Activated CD4-positive, alpha-beta memory T cell treated with anti-CD3 and anti-CD28 coated beads for 36 hours (primary cell): Measurements from ENCODE around the gene IGIP. TPM values are rescaled to one million over a fixed set of nuclear protein-coding genes. Genes with fewer than 3 reads are reported as not detected.

Source experiments
- CTCF ChIA-PET: fragments of 350-600 bp; sonication (Branson Sonifier 250); formaldehyde crosslinking; loops from one replicate; lab custom pipeline; 2021; ENCODE audit warnings: antibody characterized with exemption, inconsistent platforms; lab: Charles Lee
- POLR2A ChIA-PET: fragments of 350-600 bp; sonication (Branson Sonifier 250); formaldehyde crosslinking; loops from one replicate; lab custom pipeline; 2021; ENCODE audit warnings: antibody characterized with exemption; lab: Charles Lee
- DNase-seq: peaks from one replicate; pipeline ENCODE4 v3.0.0-alpha.2; 2020
- H3K27ac Mint-ChIP-seq: one replicate; pipeline ENCODE4 v1.8.0; 2021; ENCODE audit warnings: mixed read lengths
- H3K27me3 Mint-ChIP-seq: one replicate; pipeline ENCODE4 v1.8.0; 2021; ENCODE audit warnings: mixed read lengths
- H3K36me3 Mint-ChIP-seq: one replicate; pipeline ENCODE4 v1.8.0; 2021; ENCODE audit warnings: mixed read lengths
- H3K4me1 Mint-ChIP-seq: one replicate; pipeline ENCODE4 v1.8.0; 2021; ENCODE audit warnings: low read depth, mixed read lengths
- H3K4me3 Mint-ChIP-seq: one replicate; pipeline ENCODE4 v1.8.0; 2021; ENCODE audit warnings: mild to moderate bottlenecking, mixed read lengths
- H3K9me3 Mint-ChIP-seq: one replicate; pipeline ENCODE4 v1.8.0; 2021; ENCODE audit warnings: mixed read lengths
- intact Hi-C: fragments of 100-400 bp; cut with micrococcal nuclease; formaldehyde crosslinking; loops from one replicate; pipeline ENCODE4 v1.15.1; 2023
- total RNA-seq, 2 experiments: library from RNA; stranded (reverse); gene quantifications; one replicate each; pipeline ENCODE4 v1.2.3, GENCODE V29; 2021

Gene IGIP
- total RNA-seq, 2 experiments from 2014 or later = 2.2 to 2.3 TPM

DNA sequence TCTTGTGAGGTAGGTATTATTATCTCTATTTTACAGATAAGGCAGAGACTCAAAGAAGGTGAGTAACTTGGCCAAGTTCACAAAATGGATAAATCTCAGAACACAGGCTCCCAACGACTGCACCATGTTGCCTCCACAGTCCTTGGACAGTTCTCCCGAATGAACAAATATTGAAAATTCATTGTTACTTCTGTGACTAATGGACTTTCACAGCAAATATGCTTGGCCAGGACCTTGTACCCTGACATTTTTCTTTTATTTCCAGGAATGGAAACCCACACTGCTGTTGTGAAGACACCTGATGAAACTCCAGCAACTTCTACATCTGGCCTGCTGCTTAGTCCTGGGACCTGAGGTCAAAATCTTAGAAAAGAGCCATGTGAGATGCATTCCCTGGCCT is 46.7 kb downstream of the IGIP start:
- Mint-ChIP-seq H3K27ac (no peak overlapping the region), H3K9me3 (no peaks in the 10 kb centered on the region), H3K36me3 (no peaks in the 10 kb centered on the region), H3K27me3 (peaks cover 3% of the 10 kb centered on the region), H3K4me1 (peaks cover 12% of the 10 kb centered on the region), H3K4me3 (no peak overlapping the region)
- intact Hi-C loops = loop anchor here (10.0 kb wide), 1 partner anchor 1628 kb away; the partner anchor contains the start of gene ETF1
- CTCF ChIA-PET = no interaction called here
- POLR2A ChIA-PET = no interaction called here
- no peak for DNase-seq

- Mint-ChIP-seq H3K36me3 (no peaks in the 10 kb centered on the region), H3K27ac (no peak overlapping the region), H3K9me3 (no peaks in the 10 kb centered on the region), H3K27me3 (peaks cover 3% of the 10 kb centered on the region), H3K4me1 (peaks cover 12% of the 10 kb centered on the region), H3K4me3 (peak overlapping the region; percentile 51)
- no peak for DNase-seq
- CTCF ChIA-PET = interaction anchor here (0.9 kb wide), 1 partner anchor 73 kb away, joined by 3 read pairs; no protein-coding TSS in a partner anchor
- intact Hi-C loops = loop anchor here (10.0 kb wide), 1 partner anchor 1629 kb away; the partner anchor contains the start of gene ETF1
- POLR2A ChIA-PET = no interaction called here
Measured at GRCh38 chr5:140174014-140174413, 48.3 kb downstream of the IGIP start.

- POLR2A ChIA-PET = interaction anchor here (0.6 to 1.1 kb wide), 2 partner anchors 19 to 102 kb away, joined by 3 to 4 read pairs; no protein-coding TSS in a partner anchor
- H3K4me1 Mint-ChIP-seq = peaks cover 12% of the 10 kb centered on the region
- no peaks in the 10 kb centered on the region for H3K9me3 Mint-ChIP-seq
- CTCF ChIA-PET = interaction anchor here (0.6 to 1.1 kb wide), 3 partner anchors 73 to 177 kb away, joined by 3 to 6 read pairs (median 3); no protein-coding TSS in a partner anchor
- intact Hi-C loops = loop anchor here (1.0 to 10.0 kb wide), 6 partner anchors 17 to 1630 kb away; partner anchors contain the start of genes ETF1 and PFDN1
- peak; percentile 97 for DNase-seq
- no peaks in the 10 kb centered on the region for H3K36me3 Mint-ChIP-seq
- peak within 1 kb of the TSS; percentile 64 for H3K27ac Mint-ChIP-seq
- peaks cover 3% of the 10 kb centered on the region for H3K27me3 Mint-ChIP-seq
- peak within 1 kb of the TSS; percentile 92 for H3K4me3 Mint-ChIP-seq
Measured at GRCh38 chr5:140174465-140175366, 49.0 kb downstream of the IGIP start, which contains the start of gene CYSTM1. Gene CYSTM1, plus strand, starts transcription at chr5:140175188. Its CDS starts 19,278 bp downstream, at chr5:140194466.

GRCh38 chr5:140175367-140176030 is 49.8 kb downstream of the IGIP start:
- peak; percentile 78 for DNase-seq
- no peak overlapping the region for H3K27ac Mint-ChIP-seq
- H3K9me3 Mint-ChIP-seq = no peaks in the 10 kb centered on the region
- H3K36me3 Mint-ChIP-seq = no peaks in the 10 kb centered on the region
- peaks cover 3% of the 10 kb centered on the region for H3K27me3 Mint-ChIP-seq
- ChIA-PET CTCF (interaction anchor here (0.6 to 1.1 kb wide), 2 partner anchors 76 to 176 kb away, joined by 3 to 6 read pairs; no protein-coding TSS in a partner anchor), POLR2A (interaction anchor here (1.1 kb wide), 1 partner anchor 19 kb away, joined by 3 read pairs; no protein-coding TSS in a partner anchor)
- intact Hi-C loops = loop anchor here (1.0 to 10.0 kb wide), 6 partner anchors 18 to 1631 kb away; partner anchors contain the start of genes ETF1 and PFDN1
- H3K4me3 Mint-ChIP-seq = peak overlapping the region; percentile 92
- H3K4me1 Mint-ChIP-seq = peaks cover 12% of the 10 kb centered on the region

- no peak for DNase-seq
- H3K4me1 Mint-ChIP-seq = peaks cover 12% of the 10 kb centered on the region
- peaks cover 3% of the 10 kb centered on the region for H3K27me3 Mint-ChIP-seq
- CTCF ChIA-PET = interaction anchor here (1.1 kb wide), 1 partner anchor 188 kb away, joined by 3 read pairs; no protein-coding TSS in a partner anchor
- POLR2A ChIA-PET = interaction anchor here (1.1 kb wide), 1 partner anchor 20 kb away, joined by 3 read pairs; no protein-coding TSS in a partner anchor
- H3K27ac Mint-ChIP-seq = no peak overlapping the region
- H3K36me3 Mint-ChIP-seq = no peaks in the 10 kb centered on the region
- H3K4me3 Mint-ChIP-seq = peak overlapping the region; percentile 92
- H3K9me3 Mint-ChIP-seq = no peaks in the 10 kb centered on the region
- intact Hi-C loops = loop anchor here (5.0 to 10.0 kb wide), 2 partner anchors 46 to 1631 kb away; partner anchors contain the start of gene ETF1
Measured at GRCh38 chr5:140176031-140176387, 50.3 kb downstream of the IGIP start.

GRCh38 chr5:140178086-140178410 is 52.3 kb downstream of the IGIP start:
- H3K36me3 Mint-ChIP-seq = no peaks in the 10 kb centered on the region
- ChIA-PET CTCF (interaction anchor here (1.0 to 1.9 kb wide), 3 partner anchors 32 to 62 kb away, joined by 3 to 5 read pairs (median 5); no protein-coding TSS in a partner anchor), POLR2A (no interaction called here)
- H3K4me1 Mint-ChIP-seq = peaks cover 12% of the 10 kb centered on the region
- H3K27ac Mint-ChIP-seq = no peak overlapping the region
- no peak overlapping the region for H3K4me3 Mint-ChIP-seq
- intact Hi-C loops = loop anchor here (5.0 to 10.0 kb wide), 2 partner anchors 44 to 1633 kb away; partner anchors contain the start of gene ETF1
- H3K9me3 Mint-ChIP-seq = no peaks in the 10 kb centered on the region
- peaks cover 3% of the 10 kb centered on the region for H3K27me3 Mint-ChIP-seq
- no peak for DNase-seq

DNA sequence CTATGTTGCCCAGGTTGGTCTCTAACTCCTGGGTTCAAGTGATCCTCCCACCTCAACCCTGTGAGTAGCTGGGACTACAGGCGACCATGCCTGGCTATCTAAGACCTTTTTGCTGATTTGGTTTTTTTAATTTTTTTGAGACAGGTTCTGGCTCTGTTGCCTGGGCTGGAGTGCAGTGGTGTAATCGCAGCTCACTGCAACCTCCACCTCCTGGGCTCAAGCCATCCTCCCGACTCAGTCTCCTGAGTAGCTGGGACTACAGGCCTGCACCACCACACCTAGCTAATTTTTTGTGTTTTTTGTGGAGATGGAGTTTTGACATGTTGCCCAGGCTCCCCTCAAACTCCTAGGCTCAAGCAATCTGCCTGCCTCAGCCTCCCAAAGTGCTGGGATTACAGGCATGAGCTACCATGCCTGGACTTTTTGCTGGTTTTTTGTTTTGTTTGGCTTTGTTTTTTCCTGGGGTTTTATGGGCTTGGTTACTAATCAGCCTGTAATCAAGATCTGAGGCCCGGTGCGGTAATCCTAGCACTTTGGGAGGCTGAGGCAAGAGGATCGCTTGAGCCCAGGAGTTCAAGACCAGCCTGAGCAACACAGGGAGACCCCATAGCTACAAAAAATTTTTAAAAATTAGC is 52.9 kb downstream of the IGIP start:
- DNase-seq = no peak
- Mint-ChIP-seq H3K27ac (no peak overlapping the region), H3K36me3 (no peaks in the 10 kb centered on the region), H3K27me3 (peaks cover 3% of the 10 kb centered on the region), H3K4me3 (no peak overlapping the region), H3K9me3 (no peaks in the 10 kb centered on the region), H3K4me1 (peaks cover 12% of the 10 kb centered on the region)
- intact Hi-C loops = loop anchor here (5.0 to 10.0 kb wide), 2 partner anchors 44 to 1634 kb away; partner anchors contain the start of gene ETF1
- ChIA-PET POLR2A (no interaction called here), CTCF (interaction anchor here (1.0 to 1.9 kb wide), 3 partner anchors 33 to 61 kb away, joined by 3 to 5 read pairs (median 5); no protein-coding TSS in a partner anchor)

Other genes with a start within 250 kb of the IGIP start
- gene NRG2, start 82.6 kb upstream of the IGIP start, total RNA-seq = not detected
- 10 to 100 TPM; 12.0 to 12.3 TPM for gene PURA, start 11.8 kb upstream of the IGIP start, total RNA-seq
- 10 to 100 TPM; 25.2 to 26.5 TPM for gene CYSTM1, start 49.3 kb downstream of the IGIP start, total RNA-seq
- gene PFDN1, start 177.2 kb downstream of the IGIP start, total RNA-seq = 10 to 100 TPM; 50.1 to 54.6 TPM
- 10 to 100 TPM; 21.5 to 23.5 TPM for gene HBEGF, start 220.7 kb downstream of the IGIP start, total RNA-seq
- gene SLC4A9, start 234.3 kb downstream of the IGIP start, total RNA-seq = under 1 TPM in 1 of 2 experiments, not detected in 1; 0.26 TPM